A549 (cell line): Measurements from ENCODE around the gene XRCC3. TPM values are rescaled to one million over a fixed set of nuclear protein-coding genes. Genes with fewer than 3 reads are reported as not detected.

Experiments
- ATAC-seq, 2 experiments: fragments of 200-7000 bp in 1 of 2; fragments of >200 bp in 1 of 2; cut with Nextera tagmentation in 1 of 2; cut with Tn5 transposase in 1 of 2; 3 replicates each; pipeline versions ENCODE4 v1.8.0 to v1.9.1; 2018 to 2020; ENCODE audit warnings: mild to moderate bottlenecking in 1 of 2, moderate library complexity in 1 of 2
- CTCF ChIA-PET: fragments of 300-600 bp; sonication (Branson Sonifier 250); formaldehyde crosslinking; extraction: SDS; loops from one replicate; lab custom pipeline; 2021; ENCODE audit warnings: antibody characterized with exemption, inconsistent platforms; lab: Yijun Ruan, JAX
- POLR2A ChIA-PET: fragments of 350-600 bp; formaldehyde crosslinking; extraction: SDS; loops from one replicate; lab custom pipeline; 2021; ENCODE audit warnings: antibody characterized with exemption, inconsistent platforms; lab: Yijun Ruan, JAX
- DNase-seq, 2 experiments: peaks; one replicate each; pipeline versions ENCODE4 v3.0.0 to v3.0.0-alpha.2; 2011 to 2016; ENCODE audit warnings: low read depth in 1 of 2, low spot score in 1 of 2
- FAIRE-seq: peaks from 2 replicates; lab custom pipeline; 2011; peaks lifted over from hg19 to GRCh38; lab: Jason Lieb, UNC
- H3K27ac ChIP-seq, 2 experiments: fragments of >200 bp; sonication (Bioruptor Twin); formaldehyde crosslinking; 3 replicates each; pipeline ENCODE4 v1.5.1; 2016 to 2017
- H3K4me1 ChIP-seq: fragments of >200 bp; sonication (Bioruptor Twin); formaldehyde crosslinking; 3 replicates; pipeline ENCODE4 v1.6.1; 2016
- H3K4me2 ChIP-seq: fragments of >200 bp; sonication (Bioruptor Twin); formaldehyde crosslinking; 3 replicates; pipeline ENCODE4 v1.6.1; 2016
- H3K4me3 ChIP-seq: fragments of >200 bp; sonication (Bioruptor Twin); formaldehyde crosslinking; 3 replicates; pipeline ENCODE4 v1.5.1; 2016
- H3K9me3 ChIP-seq: fragments of >200 bp; sonication (Bioruptor Twin); formaldehyde crosslinking; 3 replicates; pipeline ENCODE4 v1.6.1; 2016
- BCL3 ChIP-seq: fragments of >200 bp; sonication (Bioruptor Twin); formaldehyde crosslinking; IDR thresholded peaks from 3 replicates; pipeline ENCODE4 v1.6.1; 2016
- BHLHE40 ChIP-seq: IDR thresholded peaks from 2 replicates; pipeline ENCODE4 v1.6.1; 2012; ENCODE audit warnings: low read depth, low read length, inconsistent platforms
- CTCF ChIP-seq: fragments of >200 bp; sonication (Bioruptor Twin); formaldehyde crosslinking; IDR thresholded peaks from 3 replicates; pipeline ENCODE4 v1.5.1; 2016
- EHF ChIP-seq: fragments of 250-450 bp; sonication (Bioruptor Pico); IDR thresholded peaks from 2 replicates; pipeline ENCODE4 v1.5.0; 2020; ENCODE audit warnings: mild to moderate bottlenecking
- EHMT2 ChIP-seq: fragments of 200-600 bp; sonication (generic); IDR thresholded peaks from 2 replicates; pipeline ENCODE4 v1.6.1; 2016; ENCODE audit warnings: antibody characterized with exemption, low read depth, mild to moderate bottlenecking, moderate library complexity
- EP300 ChIP-seq, 2 experiments: fragments of >200 bp; sonication (Bioruptor Twin); formaldehyde crosslinking; IDR thresholded peaks; 2 replicates in 1 of 2; 3 replicates in 1 of 2; pipeline ENCODE4 v1.6.1; 2016 to 2017
- GATA3 ChIP-seq: IDR thresholded peaks from 2 replicates; pipeline ENCODE4 v1.6.1; 2012; ENCODE audit warnings: borderline replicate concordance
- HDAC2 ChIP-seq: fragments of 200-600 bp; sonication (generic); IDR thresholded peaks from 2 replicates; pipeline ENCODE4 v1.6.1; 2016
- HOXB13 ChIP-seq: fragments of 250-450 bp; sonication (Bioruptor Pico); IDR thresholded peaks from 2 replicates; pipeline ENCODE4 v1.5.0; 2020; ENCODE audit warnings: low read depth, mild to moderate bottlenecking, moderate library complexity
- JUN ChIP-seq, 2 experiments: fragments of >200 bp; sonication (Bioruptor Twin); formaldehyde crosslinking; IDR thresholded peaks; 2 replicates in 1 of 2; 3 replicates in 1 of 2; pipeline ENCODE4 v1.6.1; 2016 to 2017
- JUNB ChIP-seq: fragments of >200 bp; sonication (Bioruptor Twin); formaldehyde crosslinking; IDR thresholded peaks from 2 replicates; pipeline ENCODE4 v1.6.1; 2016
- POLR2A ChIP-seq: IDR thresholded peaks from 2 replicates; pipeline ENCODE4 v1.6.1; 2012; ENCODE audit warnings: mild to moderate bottlenecking, low read length
- RARB ChIP-seq: fragments of 250-450 bp; sonication (Bioruptor Pico); IDR thresholded peaks from 2 replicates; pipeline ENCODE4 v1.8.0; 2021; ENCODE audit warnings: mild to moderate bottlenecking, moderate library complexity
- RFX5 ChIP-seq: fragments of 450-650 bp; IDR thresholded peaks from 2 replicates; pipeline ENCODE4 v1.7.1; 2014; ENCODE audit warnings: antibody characterized with exemption, mild to moderate bottlenecking, moderate library complexity
- SREBF2 ChIP-seq: fragments of 450-650 bp; IDR thresholded peaks from 2 replicates; pipeline ENCODE4 v1.6.1; 2014; ENCODE audit warnings: mild to moderate bottlenecking, moderate library complexity
- TP53 ChIP-seq: fragments of 250-450 bp; sonication (Bioruptor Pico); IDR thresholded peaks from 2 replicates; pipeline ENCODE4 v1.5.0; 2021; ENCODE audit warnings: mild to moderate bottlenecking, moderate library complexity
- WGBS: methylation state at CpG from one replicate; pipeline ENCODE4 v1.1.6; 2017; ENCODE audit errors: missing lambda C conversion rate; 5-methylcytosine and 5-hydroxymethylcytosine counted together
- polyA plus RNA-seq, 4 experiments: library from polyadenylated mRNA; depleted of rRNA in 3 of 4; stranded (reverse); fragments of >200 nt; fragmentation: RNase III in 1 of 4; extraction: RNeasy Plus Mini Kit Qiagen cat#74134 plus additional on column Dnase treatment in 1 of 4; gene quantifications; 2 replicates in 3 of 4; 3 replicates in 1 of 4; pipeline ENCODE4 v1.2.3, GENCODE V29; 2011 to 2017
- TF ChIP-seq, protein P1 (sequence below): fragments of 450-650 bp; IDR thresholded peaks from 2 replicates; pipeline ENCODE4 v1.6.1; 2014; ENCODE audit warnings: antibody characterized with exemption

Gene XRCC3
- polyA plus RNA-seq, 2 of the 4 experiments (the other 2 are of a cell fraction): 23.0 to 28.1 TPM

- WGBS: 94% methylated on average over 5 of the region's 6 CpGs
- Histone ChIP-seq H3K4me1 (no peaks in the 10 kb centered on the region), H3K4me2 (no peak overlapping the region), H3K9me3 (no peaks in the 10 kb centered on the region), H3K4me3 (no peak overlapping the region), H3K27ac (no peak overlapping the region)
- DNase-seq: no peak
- ChIA-PET POLR2A (no interaction called here), CTCF (interaction anchor here (1.1 to 1.2 kb wide), 2 partner anchors 11 to 244 kb away, joined by 3 read pairs; no protein-coding TSS in a partner anchor)
- ATAC-seq: no peak
- no peak for FAIRE-seq
- TF ChIP-seq TP53 (no peak), POLR2A (no peak), HDAC2 (no peak), GATA3 (no peak)
These were observed 24.2 kb upstream of the XRCC3 start for GRCh38 chr14:103739466-103739792.

- Histone ChIP-seq H3K4me3 (no peak overlapping the region), H3K4me2 (no peak overlapping the region), H3K27ac (no peak overlapping the region), H3K4me1 (no peaks in the 10 kb centered on the region), H3K9me3 (no peaks in the 10 kb centered on the region)
- DNase-seq (no peak), ATAC-seq (no peak), FAIRE-seq (no peak)
- 92% methylated on average over 34 of the region's 34 CpGs for WGBS
- CTCF ChIA-PET: interaction anchor here (1.1 to 1.2 kb wide), 2 partner anchors 11 to 245 kb away, joined by 3 read pairs; no protein-coding TSS in a partner anchor
- TF ChIP-seq RARB (no peak), CTCF (no peak), JUNB (no peak), JUN (IDR thresholded peaks at IDR 0.05) (no peak), HOXB13 (CRISPR knock-in tag) (no peak), SREBF2 (no peak), EHMT2 (no peak), EHF (CRISPR knock-in tag) (no peak), TP53 (no peak), BCL3 (no peak), EP300 (IDR thresholded peaks at IDR 0.05) (no peak)
- TF ChIP-seq, protein P1, sequence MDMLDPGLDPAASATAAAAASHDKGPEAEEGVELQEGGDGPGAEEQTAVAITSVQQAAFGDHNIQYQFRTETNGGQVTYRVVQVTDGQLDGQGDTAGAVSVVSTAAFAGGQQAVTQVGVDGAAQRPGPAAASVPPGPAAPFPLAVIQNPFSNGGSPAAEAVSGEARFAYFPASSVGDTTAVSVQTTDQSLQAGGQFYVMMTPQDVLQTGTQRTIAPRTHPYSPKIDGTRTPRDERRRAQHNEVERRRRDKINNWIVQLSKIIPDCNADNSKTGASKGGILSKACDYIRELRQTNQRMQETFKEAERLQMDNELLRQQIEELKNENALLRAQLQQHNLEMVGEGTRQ: no peak
- POLR2A ChIA-PET: no interaction called here
These were observed 23.6 kb upstream of the XRCC3 start for GRCh38 chr14:103738701-103739451.

DNA sequence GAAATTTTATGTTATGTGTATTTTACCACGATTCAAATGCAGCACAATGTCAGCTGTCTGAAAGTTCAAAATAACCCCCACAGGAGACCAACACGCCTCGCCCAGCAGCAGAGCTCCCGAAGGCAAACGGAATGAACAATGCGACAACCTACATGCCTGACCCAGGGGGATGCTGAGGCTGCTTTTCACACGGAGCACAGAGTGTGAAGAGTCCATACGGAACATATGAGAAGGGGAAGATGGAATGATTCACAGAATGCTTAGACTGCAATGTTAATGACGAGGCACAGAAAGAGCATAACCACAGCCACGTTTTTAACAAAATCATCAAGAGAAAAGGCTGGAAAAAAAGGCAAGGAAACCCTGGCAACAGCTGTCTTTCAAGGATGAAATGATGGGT lies 22.9 kb upstream of the XRCC3 start:
- TF ChIP-seq POLR2A (no peak), RFX5 (no peak), BHLHE40 (no peak), EHMT2 (no peak)
- DNase-seq: no peak
- Histone ChIP-seq H3K4me2 (no peak overlapping the region), H3K27ac (no peak overlapping the region), H3K4me1 (no peaks in the 10 kb centered on the region), H3K4me3 (no peak overlapping the region), H3K9me3 (no peaks in the 10 kb centered on the region)
- 71% methylated on average over 10 of the region's 10 CpGs for WGBS
- no peak for FAIRE-seq
- POLR2A ChIA-PET: no interaction called here
- CTCF ChIA-PET: interaction anchor here (1.0 kb wide), 1 partner anchor 9 kb away, joined by 3 read pairs; no protein-coding TSS in a partner anchor
- ATAC-seq: no peak
